Measurements from ENCODE around the gene PDIA5.

The PDIA5 gene

GRCh38 chr3:123072152-123072551 lies 5.3 kb downstream of the PDIA5 start:
- DNase-seq = peak; percentile 73

DNA sequence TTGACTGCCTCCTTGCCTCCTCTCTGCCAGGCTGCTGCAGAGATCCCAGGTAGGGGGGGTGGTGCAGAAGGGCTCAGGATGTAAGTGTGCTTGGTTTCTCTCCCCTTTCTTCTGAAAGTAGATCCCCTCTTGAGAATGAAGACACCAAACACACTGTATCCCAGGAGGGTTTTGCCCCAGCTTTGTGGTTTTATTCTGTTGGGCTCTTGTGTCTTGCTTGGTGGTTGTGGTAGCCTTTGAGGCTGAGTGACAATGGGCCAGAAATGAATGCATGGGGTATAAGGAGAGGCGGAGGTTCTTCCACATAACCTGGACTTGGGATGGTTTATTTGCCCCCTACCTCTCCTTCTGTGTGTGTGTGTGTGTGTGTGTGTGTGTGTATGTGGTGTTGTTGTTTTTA lies 5.7 kb downstream of the PDIA5 start:
- DNase-seq = no peak

DNA sequence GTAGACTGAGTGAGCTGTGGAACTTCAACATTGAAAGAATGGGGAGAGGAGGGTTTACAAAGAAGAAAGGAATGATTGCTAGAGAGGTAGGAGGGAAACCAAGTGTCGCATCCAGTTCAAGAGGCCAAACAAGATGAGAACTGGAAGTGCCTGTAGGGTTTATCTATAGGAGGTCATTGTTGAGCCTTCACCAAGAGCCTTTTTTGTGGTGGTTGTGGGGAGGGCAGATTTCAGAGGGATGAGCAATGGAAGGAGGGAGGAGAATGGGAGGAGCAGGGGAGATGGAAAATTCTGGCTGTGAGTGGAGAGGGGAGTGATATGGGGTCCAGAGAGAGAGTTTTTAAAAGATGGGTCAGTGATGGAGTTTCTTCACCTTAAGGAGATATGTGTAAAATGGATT lies 8.5 kb downstream of the PDIA5 start:
- DNase-seq = no peak

DNA sequence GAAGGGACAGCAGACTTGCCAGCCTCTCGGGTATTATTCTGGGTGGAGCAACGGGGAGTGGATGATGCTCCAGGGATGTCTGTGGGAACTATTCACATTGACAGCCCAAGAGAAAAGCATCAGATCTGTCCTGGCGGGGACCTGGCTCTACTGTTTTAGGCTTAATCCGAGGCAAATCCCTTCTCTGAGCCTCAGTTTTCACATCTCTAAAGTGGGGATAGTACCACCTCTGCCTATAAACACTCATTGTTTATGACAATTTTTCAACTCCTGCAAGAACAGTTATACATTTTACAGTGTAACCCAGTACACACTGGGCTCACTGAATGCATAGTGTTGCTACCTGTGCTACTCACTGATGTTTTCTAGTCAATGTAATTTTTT lies 9.3 kb downstream of the PDIA5 start:
- no peak for DNase-seq

GRCh38 chr3:123076496-123077418 lies 9.9 kb downstream of the PDIA5 start:
- DNase-seq = no peak

DNA sequence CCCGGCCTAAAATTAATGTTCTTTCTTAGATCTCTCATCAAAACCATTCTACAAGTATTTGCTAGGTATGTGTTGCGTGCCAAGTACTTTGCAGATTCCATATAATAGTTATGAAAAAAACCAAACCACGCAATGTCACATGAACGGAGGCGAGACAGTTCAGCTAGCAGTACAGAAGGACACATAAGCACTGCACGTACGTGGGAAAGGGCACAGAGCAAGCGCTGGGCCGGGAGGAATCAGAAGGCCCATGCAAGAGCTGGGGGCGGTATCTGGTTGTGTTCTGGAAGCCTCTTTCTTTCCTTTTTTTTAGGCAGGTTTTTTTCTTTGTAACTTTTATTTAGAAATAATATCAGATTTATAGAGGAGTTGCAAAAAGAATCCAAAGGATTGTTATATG lies 11.3 kb downstream of the PDIA5 start:
- no peak for DNase-seq

DNA sequence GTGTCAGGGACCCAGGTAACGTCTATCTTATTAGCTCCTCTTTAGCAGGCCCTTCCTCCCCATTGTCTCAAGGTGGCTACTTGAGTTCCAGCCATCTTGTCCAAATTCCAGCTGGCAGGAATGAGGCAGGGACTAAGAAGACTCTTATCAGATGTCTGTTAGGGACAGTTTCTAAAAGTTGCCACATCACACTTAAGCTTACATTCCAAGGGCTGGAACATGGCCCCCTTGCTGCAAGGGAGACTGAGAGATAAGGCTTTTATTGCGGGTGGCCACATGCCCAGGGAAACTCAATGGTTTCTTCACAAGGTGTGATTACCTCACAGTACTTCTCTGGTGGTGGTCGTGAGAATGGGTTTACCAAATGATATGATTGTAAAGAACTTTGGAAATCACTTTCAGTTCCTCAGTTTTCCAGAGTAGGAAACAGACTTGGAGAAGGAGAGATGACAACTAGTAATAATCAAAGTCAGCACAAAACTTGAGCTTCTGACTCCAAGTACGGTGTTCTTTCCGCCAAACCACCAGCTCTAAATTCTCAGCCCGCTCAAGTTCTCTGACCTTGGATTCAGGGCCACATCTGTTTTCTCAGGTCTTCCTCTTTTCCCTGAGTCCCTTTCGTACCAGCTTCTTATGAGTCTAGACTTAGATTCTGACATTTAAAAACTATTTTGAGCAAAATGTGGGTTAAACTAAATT lies 14.2 kb downstream of the PDIA5 start:
- peak; percentile 74 for DNase-seq

- peak; percentile 66 for DNase-seq
Measured at GRCh38 chr3:123081718-123082369, 15.0 kb downstream of the PDIA5 start.

- DNase-seq = no peak
Measured at GRCh38 chr3:123082370-123083065, 15.7 kb downstream of the PDIA5 start.

DNA sequence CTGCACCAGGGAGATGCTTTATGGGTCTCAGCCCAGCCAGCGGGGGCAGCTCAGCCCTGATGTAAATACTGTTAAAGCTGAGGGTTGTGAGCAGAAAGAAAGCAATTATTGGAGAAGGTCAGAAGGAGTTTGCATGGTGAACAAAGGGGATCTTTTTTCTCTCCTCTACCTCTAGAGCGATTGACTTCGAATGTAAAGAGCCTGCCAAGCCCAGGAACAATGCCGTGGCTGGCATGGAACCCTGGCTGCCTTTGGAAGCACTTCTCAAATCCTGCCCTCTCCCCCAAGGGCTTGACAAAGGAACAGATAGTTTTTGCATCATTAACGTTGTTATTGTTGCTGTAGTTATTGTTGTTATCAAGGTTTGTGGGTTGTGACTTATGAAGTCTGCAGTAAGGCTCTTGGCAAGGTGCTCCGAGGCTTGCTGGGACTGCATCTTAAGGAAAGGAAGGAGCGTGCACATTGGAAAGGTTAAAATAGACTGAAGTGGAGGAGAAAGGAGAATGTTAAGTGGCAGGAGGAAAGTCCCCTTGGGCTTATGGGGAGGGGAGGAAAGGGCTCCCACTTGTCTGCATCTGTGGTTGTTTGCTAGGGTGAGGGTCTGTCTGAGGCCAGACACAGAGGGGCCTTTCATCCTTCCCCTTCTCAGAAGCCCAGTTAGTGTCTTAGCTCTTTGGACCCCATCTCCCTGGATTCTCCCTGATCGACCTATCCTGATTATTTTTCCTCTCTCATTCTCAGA lies 16.7 kb downstream of the PDIA5 start:
- DNase-seq = no peak

DNA sequence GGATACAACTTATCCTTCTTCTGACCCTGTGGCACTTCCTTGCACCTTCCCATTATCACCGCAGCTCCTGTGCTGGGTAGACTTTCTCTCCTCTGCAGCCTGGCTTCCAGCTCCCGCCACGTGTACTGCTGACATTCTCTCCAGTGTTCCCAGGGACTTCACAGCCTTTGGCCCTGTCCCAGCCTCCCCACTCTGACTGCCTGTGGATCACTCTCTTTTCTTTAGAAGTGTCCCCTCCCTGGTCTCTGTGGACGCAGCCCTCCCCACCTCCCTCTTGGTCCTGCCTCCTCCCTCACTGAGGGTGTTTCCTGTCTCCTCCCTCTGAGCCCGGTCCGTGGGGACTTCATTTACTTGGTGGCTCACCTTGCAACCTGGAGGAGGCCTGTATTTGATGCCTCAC lies 17.4 kb downstream of the PDIA5 start:
- no peak for DNase-seq

- DNase-seq = no peak
Measured at GRCh38 chr3:123084738-123085237, 18.0 kb downstream of the PDIA5 start.

GRCh38 chr3:123085293-123085931 lies 18.6 kb downstream of the PDIA5 start:
- DNase-seq = peak; percentile 60

DNA sequence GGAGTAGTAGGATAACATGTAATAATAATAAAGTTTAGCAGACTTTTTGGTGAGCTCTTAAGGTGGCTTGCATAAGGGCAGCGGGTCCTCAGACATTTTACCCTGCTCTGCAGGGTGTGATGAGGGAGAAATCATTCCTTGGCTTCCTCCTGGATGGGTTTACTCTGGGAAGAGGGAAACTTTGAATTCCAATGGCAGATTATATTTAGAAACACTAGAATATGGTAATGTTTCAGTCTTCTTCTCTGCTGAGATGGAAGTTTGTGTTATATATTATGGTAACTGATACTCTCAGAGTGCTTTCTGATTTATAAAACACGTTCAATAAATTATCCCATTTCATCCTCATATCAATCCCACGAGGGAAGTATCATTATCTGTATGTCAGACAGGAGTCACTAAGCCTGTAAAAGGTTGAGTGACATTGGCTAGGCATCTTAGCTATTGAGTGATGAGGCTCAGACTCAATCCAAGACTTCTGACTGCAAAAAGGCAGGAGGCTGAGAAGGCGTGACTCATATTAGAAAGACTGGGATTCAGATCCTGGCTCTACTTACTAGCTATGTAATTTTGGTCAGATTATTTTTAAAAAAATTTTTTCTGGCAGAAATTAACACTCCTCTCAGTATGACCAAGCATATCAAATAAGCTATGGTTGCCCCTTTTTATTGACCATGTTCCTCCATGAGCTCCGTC lies 19.3 kb downstream of the PDIA5 start:
- no peak for DNase-seq

GRCh38 chr3:123088387-123088786 lies 21.6 kb downstream of the PDIA5 start:
- DNase-seq = no peak

DNA sequence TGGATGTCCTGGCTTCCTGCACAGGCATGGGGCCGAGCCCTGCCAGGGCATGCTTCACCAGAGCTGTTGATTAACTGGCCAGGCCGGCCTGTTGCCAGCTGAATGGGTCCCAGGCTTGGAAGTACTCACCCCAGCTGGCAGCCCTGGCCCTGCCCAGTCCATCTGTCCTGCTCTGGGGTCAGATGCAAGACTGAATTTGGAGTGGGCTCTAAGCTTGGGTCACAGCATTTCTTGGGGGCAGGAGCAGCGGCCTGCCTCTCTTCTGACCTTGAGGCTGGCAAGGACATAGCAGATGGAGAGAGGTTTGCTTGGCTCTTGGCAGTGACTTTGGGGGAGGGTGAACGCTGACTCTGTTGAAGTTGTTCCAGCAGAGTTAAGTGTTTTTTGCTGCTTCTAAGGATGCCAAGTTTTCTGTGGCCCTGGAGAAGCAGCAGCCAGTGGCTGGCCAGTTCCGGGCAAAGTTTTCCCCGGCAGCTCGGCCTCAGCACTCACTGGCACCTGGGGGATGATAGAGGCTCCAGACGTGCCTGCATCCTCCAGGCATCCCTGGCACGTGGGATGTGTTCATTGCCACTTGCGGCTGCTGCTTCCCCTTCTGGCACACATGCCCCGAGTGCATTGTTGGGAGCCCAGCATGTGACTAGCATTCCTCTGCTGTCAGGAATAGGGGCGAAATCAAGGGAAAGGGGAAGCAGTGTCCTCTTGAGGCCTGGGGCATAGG lies 22.9 kb downstream of the PDIA5 start:
- DNase-seq = no peak

- no peak for DNase-seq
Measured at GRCh38 chr3:123090728-123091531, 24.1 kb downstream of the PDIA5 start.

DNA sequence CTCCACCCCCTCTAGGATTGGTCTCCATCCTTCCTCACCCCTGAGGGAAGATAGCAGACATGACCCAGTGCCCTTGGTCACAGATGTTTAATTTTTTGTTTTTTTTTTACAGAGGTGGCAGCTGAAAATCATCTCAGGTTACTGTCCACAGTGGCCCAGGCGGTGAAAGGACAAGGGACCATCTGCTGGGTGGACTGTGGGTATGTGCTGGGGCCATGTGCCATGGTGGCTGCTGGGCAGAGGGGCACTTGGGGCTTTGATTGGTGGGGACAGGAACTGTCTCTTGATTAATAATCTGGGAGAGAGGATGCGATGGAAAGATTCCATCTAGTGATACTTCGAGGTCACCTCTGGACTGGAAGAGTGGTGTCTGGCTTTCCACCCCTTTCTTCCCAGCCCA lies 25.4 kb downstream of the PDIA5 start:
- no peak for DNase-seq

DNA sequence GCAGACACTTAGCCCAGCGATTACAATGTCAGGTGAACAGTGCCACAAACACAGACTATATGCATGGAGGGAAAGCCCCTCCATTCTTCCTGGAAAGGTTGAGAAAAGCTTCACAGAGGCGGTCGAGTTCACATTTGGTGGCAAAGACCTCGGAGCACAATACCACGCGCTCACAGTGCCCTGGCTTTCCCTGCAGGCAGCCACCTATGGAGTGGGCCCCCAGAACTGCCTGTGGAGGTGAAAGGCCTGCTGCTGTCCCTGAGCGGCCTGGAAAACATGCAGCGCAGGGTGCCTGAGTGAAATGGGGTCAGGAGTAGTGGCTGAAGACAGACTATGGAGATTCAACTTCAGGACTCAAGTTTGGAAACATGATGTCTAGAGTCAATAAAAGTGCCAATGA lies 26.9 kb downstream of the PDIA5 start:
- no peak for DNase-seq
